ENCODE data around the gene DNAAF8.

The DNAAF8 gene

GRCh38 chr16:4785758-4786433 lies 51.6 kb downstream of the DNAAF8 start:
- H3K27ac ChIP-seq, result no peak overlapping the region
- H3K4me2 ChIP-seq, result no peak overlapping the region
- H3K4me3 ChIP-seq, result no peak overlapping the region
- no peaks in the 10 kb centered on the region for H3K27me3 ChIP-seq
- no peaks in the 10 kb centered on the region for H3K36me3 ChIP-seq
- no peaks in the 10 kb centered on the region for H4K20me1 ChIP-seq
- no peak for TF ChIP-seq Cebpa-rat (IDR thresholded peaks at IDR 0.05)
- H3K4me1 ChIP-seq, result peaks cover 18 to 69% (median 57%) of the 10 kb centered on the region in 10 experiments
- no peaks in the 10 kb centered on the region for H3K9me3 ChIP-seq (replicated peaks in 1 of 11)
- no peak overlapping the region for H3K9ac ChIP-seq

GRCh38 chr16:4787068-4787467 lies 52.7 kb downstream of the DNAAF8 start:
- H3K9ac ChIP-seq, result no peak overlapping the region
- H3K9me3 ChIP-seq (replicated peaks in 1 of 11), result no peaks in the 10 kb centered on the region
- no peaks in the 10 kb centered on the region for H4K20me1 ChIP-seq
- TF ChIP-seq Cebpa-rat (IDR thresholded peaks at IDR 0.05), result no peak
- peaks cover 19 to 76% (median 66%) of the 10 kb centered on the region in 10 experiments for H3K4me1 ChIP-seq
- H3K27ac ChIP-seq, result peak overlapping the region in 4 of 11 experiments; percentile 14 to 56 (median 48); a peak in 5 of 22 replicates
- no peaks in the 10 kb centered on the region for H3K36me3 ChIP-seq
- H3K4me3 ChIP-seq, result no peak overlapping the region
- no peaks in the 10 kb centered on the region for H3K27me3 ChIP-seq
- H3K4me2 ChIP-seq, result no peak overlapping the region; a peak in 1 of 22 replicates

GRCh38 chr16:4787627-4788482 lies 53.5 kb downstream of the DNAAF8 start, which contains the start of gene SEPTIN12:
SEPTIN12 (minus strand) TSS chr16:4788345; CDS start chr16:4787645, 700 bp downstream.
- Histone ChIP-seq H3K9me3 (replicated peaks in 1 of 11) (no peaks in the 10 kb centered on the region), H3K4me2 (peak within 1 kb of the TSS in 8 of 11 experiments; percentile 37 to 79 (median 59); a peak in 15 of 22 replicates), H3K9ac (peak within 1 kb of the TSS in 2 of 11 experiments; percentile 5 to 33; a peak in 2 of 22 replicates), H3K4me3 (no peak within 1 kb of the TSS), H4K20me1 (no peaks in the 10 kb centered on the region), H3K27ac (peak within 1 kb of the TSS in 7 of 11 experiments; percentile 1 to 56 (median 20); a peak in 8 of 22 replicates), H3K36me3 (no peaks in the 10 kb centered on the region), H3K4me1 (peaks cover 11 to 69% (median 60%) of the 10 kb centered on the region in 10 experiments), H3K27me3 (no peaks in the 10 kb centered on the region)
- no peak for TF ChIP-seq Cebpa-rat (IDR thresholded peaks at IDR 0.05)

- Histone ChIP-seq H3K4me2 (peak overlapping the region in 8 of 11 experiments; percentile 12 to 79 (median 52); a peak in 14 of 22 replicates), H3K36me3 (no peaks in the 10 kb centered on the region), H3K4me1 (peaks cover 9 to 63% (median 53%) of the 10 kb centered on the region in 10 experiments; a peak in 19 of 20 replicates), H3K27ac (peak overlapping the region in 5 of 11 experiments; percentile 1 to 56 (median 47); a peak in 7 of 22 replicates), H3K4me3 (no peak overlapping the region), H4K20me1 (no peaks in the 10 kb centered on the region), H3K9ac (peak overlapping the region in 2 of 11 experiments; percentile 5 to 33; a peak in 2 of 22 replicates), H3K9me3 (replicated peaks in 1 of 11) (no peaks in the 10 kb centered on the region), H3K27me3 (no peaks in the 10 kb centered on the region)
- no peak for TF ChIP-seq Cebpa-rat (IDR thresholded peaks at IDR 0.05)
These were observed 54.2 kb downstream of the DNAAF8 start for GRCh38 chr16:4788489-4788889.

- no peaks in the 10 kb centered on the region for H3K9me3 ChIP-seq (replicated peaks in 1 of 11)
- H3K9ac ChIP-seq, result peak overlapping the region in 1 of 11 experiments; percentile 33; a peak in 1 of 22 replicates
- no peak overlapping the region for H3K4me3 ChIP-seq
- H3K4me1 ChIP-seq, result peaks cover 9 to 58% (median 49%) of the 10 kb centered on the region in 10 experiments; a peak in 19 of 20 replicates
- no peaks in the 10 kb centered on the region for H3K27me3 ChIP-seq
- H3K27ac ChIP-seq, result peak overlapping the region in 4 of 11 experiments; percentile 1 to 53 (median 34); a peak in 5 of 22 replicates
- peak overlapping the region in 8 of 11 experiments; percentile 37 to 79 (median 59); a peak in 15 of 22 replicates for H3K4me2 ChIP-seq
- no peaks in the 10 kb centered on the region for H4K20me1 ChIP-seq
- H3K36me3 ChIP-seq, result no peaks in the 10 kb centered on the region
- TF ChIP-seq Cebpa-rat (IDR thresholded peaks at IDR 0.05), result no peak
These were observed 54.6 kb downstream of the DNAAF8 start for GRCh38 chr16:4788910-4789309.

- Histone ChIP-seq H4K20me1 (0 out of 22 replicates have a peak, but pooled peaks cover 0 to 1% (median 0%) of the 10 kb centered on the region in 11 experiments), H3K9me3 (replicated peaks in 1 of 11) (no peaks in the 10 kb centered on the region), H3K4me3 (no peak overlapping the region), H3K4me2 (peak overlapping the region in 10 of 11 experiments; percentile 44 to 79 (median 68); a peak in 18 of 22 replicates), H3K4me1 (peaks cover 9 to 52% (median 43%) of the 10 kb centered on the region in 10 experiments; a peak in 19 of 20 replicates), H3K27me3 (no peaks in the 10 kb centered on the region), H3K27ac (peak overlapping the region in 6 of 11 experiments; percentile 3 to 45 (median 38); a peak in 6 of 22 replicates), H3K9ac (no peak overlapping the region; a peak in 2 of 22 replicates), H3K36me3 (no peaks in the 10 kb centered on the region)
- TF ChIP-seq Cebpa-rat (IDR thresholded peaks at IDR 0.05), result no peak
These were observed 55.9 kb downstream of the DNAAF8 start for GRCh38 chr16:4790261-4790660.

GRCh38 chr16:4790871-4791270 lies 56.5 kb downstream of the DNAAF8 start:
- TF ChIP-seq Cebpa-rat (IDR thresholded peaks at IDR 0.05), result no peak
- peak overlapping the region in 1 of 11 experiments; percentile 11; a peak in 1 of 22 replicates for H3K9ac ChIP-seq
- no peak overlapping the region for H3K4me3 ChIP-seq
- H3K9me3 ChIP-seq (replicated peaks in 1 of 11), result no peaks in the 10 kb centered on the region
- H3K27me3 ChIP-seq, result no peaks in the 10 kb centered on the region
- peaks cover 0 to 6% (median 0%) of the 10 kb centered on the region in 11 experiments; a peak in 6 of 22 replicates for H3K36me3 ChIP-seq
- H4K20me1 ChIP-seq, result peaks cover 0 to 7% (median 0%) of the 10 kb centered on the region in 11 experiments; a peak in 1 of 22 replicates
- peak overlapping the region in 6 of 11 experiments; percentile 23 to 45 (median 30); a peak in 7 of 22 replicates for H3K27ac ChIP-seq
- peaks cover 9 to 52% (median 43%) of the 10 kb centered on the region in 10 experiments; a peak in 19 of 20 replicates for H3K4me1 ChIP-seq
- peak overlapping the region; percentile 44 to 79 (median 68) for H3K4me2 ChIP-seq

GRCh38 chr16:4792951-4793513 lies 58.7 kb downstream of the DNAAF8 start:
- H3K4me3 ChIP-seq, result no peak overlapping the region
- peaks cover 0 to 10% (median 0%) of the 10 kb centered on the region in 11 experiments; a peak in 1 of 22 replicates for H4K20me1 ChIP-seq
- H3K4me1 ChIP-seq, result peaks cover 9 to 55% (median 38%) of the 10 kb centered on the region in 10 experiments; a peak in 19 of 20 replicates
- H3K9ac ChIP-seq, result no peak overlapping the region
- H3K9me3 ChIP-seq (replicated peaks in 1 of 11), result no peaks in the 10 kb centered on the region
- no peaks in the 10 kb centered on the region for H3K27me3 ChIP-seq
- peaks cover 5 to 24% (median 11%) of the 10 kb centered on the region in 11 experiments; a peak in 19 of 22 replicates for H3K36me3 ChIP-seq
- TF ChIP-seq Cebpa-rat (IDR thresholded peaks at IDR 0.05), result no peak
- H3K4me2 ChIP-seq, result no peak overlapping the region
- no peak overlapping the region for H3K27ac ChIP-seq
